Esophagus squamous epithelium (tissue), 4 donors: ENCODE results near the gene PNKD.

Source experiments
- POLR2A ChIP-seq, 4 donors: fragments of 450-650 bp; IDR thresholded peaks; one replicate each; pipeline ENCODE4 v1.6.1; 2017; ENCODE audit warnings: antibody characterized with exemption in 4 of 4, mild to moderate bottlenecking in 4 of 4, moderate library complexity in 3 of 4
- TF ChIP-seq, protein P1 (sequence below), 6 experiments: fragments of 450-650 bp in 4 of 6; fragments of 200-600 bp in 2 of 6; sonication (generic) in 2 of 6; IDR thresholded peaks; one replicate each; pipeline ENCODE4 v1.5.1; 2016 to 2019; ENCODE audit warnings: antibody characterized with exemption in 6 of 6, mild to moderate bottlenecking in 4 of 6, moderate library complexity in 4 of 6

DNA sequence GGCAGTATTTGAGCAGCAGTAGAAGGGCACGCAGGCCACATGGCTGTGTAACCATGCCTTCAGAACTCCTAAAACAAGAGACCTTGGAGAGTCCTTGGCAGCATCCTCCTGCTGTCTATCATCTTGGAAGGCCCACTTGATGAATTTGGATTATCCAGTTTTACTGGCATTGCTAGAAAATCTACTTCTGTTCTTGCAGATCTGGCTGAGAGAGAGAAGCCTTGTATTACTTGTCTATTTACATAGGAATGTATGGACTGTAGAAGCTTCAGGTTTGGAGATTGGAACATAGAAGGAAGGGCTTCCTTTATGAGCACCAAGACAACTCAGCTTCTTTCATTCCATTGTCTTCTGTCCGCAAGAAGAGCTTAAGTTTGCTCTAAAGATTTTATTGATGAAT lies 25.7 kb upstream of the PNKD start:
- TF ChIP-seq, protein P1, sequence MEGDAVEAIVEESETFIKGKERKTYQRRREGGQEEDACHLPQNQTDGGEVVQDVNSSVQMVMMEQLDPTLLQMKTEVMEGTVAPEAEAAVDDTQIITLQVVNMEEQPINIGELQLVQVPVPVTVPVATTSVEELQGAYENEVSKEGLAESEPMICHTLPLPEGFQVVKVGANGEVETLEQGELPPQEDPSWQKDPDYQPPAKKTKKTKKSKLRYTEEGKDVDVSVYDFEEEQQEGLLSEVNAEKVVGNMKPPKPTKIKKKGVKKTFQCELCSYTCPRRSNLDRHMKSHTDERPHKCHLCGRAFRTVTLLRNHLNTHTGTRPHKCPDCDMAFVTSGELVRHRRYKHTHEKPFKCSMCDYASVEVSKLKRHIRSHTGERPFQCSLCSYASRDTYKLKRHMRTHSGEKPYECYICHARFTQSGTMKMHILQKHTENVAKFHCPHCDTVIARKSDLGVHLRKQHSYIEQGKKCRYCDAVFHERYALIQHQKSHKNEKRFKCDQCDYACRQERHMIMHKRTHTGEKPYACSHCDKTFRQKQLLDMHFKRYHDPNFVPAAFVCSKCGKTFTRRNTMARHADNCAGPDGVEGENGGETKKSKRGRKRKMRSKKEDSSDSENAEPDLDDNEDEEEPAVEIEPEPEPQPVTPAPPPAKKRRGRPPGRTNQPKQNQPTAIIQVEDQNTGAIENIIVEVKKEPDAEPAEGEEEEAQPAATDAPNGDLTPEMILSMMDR (IDR thresholded peaks at IDR 0.05) = no peak
- TF ChIP-seq POLR2A (IDR thresholded peaks at IDR 0.05) = no peak
